SU-DHL-6 (cell line): ENCODE measurements around the gene AP5Z1.

Experiments
- EZH2phosphoT487 ChIP-seq: fragments of 200-600 bp; sonication (generic), shearing (Covaris generic); conservative IDR thresholded peaks from 2 replicates; pipeline ENCODE4 v1.6.1; 2018; ENCODE audit warnings: mild to moderate bottlenecking, antibody characterized with exemption, low read length, moderate library complexity, mixed read lengths
- TF ChIP-seq, protein P1 (sequence below): fragments of 200-600 bp; sonication (generic); IDR thresholded peaks from one replicate; pipeline ENCODE4 v1.5.1; 2017; ENCODE audit warnings: antibody characterized with exemption, mild to moderate bottlenecking, low read length, moderate library complexity; ENCODE audit not compliant: insufficient read depth, poor library complexity, severe bottlenecking

DNA sequence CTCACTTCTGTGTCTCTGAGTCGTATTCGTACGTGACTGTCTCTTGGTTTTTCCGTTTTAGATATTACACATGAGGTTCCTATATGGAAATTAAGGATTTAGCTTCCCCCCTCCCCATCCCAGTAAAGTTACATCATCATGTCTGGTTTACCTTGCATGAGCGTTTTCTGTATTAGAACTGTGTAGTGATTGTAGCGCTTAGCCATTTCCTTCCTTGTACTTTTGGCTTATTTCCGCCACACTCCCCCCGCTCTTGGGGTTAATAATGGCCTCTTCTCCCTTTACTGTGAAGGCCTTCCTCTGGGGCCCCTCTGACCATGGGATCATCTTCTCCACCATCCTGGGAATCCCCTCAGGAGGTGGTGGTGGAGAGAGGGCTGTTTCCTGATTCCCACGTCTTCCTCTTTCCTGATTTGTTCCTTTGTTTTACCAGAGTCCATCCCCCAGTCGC is 27.2 kb upstream of the AP5Z1 start:
- TF ChIP-seq, protein P1, sequence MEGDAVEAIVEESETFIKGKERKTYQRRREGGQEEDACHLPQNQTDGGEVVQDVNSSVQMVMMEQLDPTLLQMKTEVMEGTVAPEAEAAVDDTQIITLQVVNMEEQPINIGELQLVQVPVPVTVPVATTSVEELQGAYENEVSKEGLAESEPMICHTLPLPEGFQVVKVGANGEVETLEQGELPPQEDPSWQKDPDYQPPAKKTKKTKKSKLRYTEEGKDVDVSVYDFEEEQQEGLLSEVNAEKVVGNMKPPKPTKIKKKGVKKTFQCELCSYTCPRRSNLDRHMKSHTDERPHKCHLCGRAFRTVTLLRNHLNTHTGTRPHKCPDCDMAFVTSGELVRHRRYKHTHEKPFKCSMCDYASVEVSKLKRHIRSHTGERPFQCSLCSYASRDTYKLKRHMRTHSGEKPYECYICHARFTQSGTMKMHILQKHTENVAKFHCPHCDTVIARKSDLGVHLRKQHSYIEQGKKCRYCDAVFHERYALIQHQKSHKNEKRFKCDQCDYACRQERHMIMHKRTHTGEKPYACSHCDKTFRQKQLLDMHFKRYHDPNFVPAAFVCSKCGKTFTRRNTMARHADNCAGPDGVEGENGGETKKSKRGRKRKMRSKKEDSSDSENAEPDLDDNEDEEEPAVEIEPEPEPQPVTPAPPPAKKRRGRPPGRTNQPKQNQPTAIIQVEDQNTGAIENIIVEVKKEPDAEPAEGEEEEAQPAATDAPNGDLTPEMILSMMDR = no peak
- TF ChIP-seq EZH2phosphoT487 = no peak
